IMR-90 (cell line): Measurements from ENCODE around the gene TMEM154. TPM values are rescaled to one million over a fixed set of nuclear protein-coding genes. Genes with fewer than 3 reads are reported as not detected.

Experiments used
- ATAC-seq: fragments of 200-7000 bp; cut with Tn5 transposase; 2 replicates; pipeline ENCODE4 v1.9.1; 2020; ENCODE audit warnings: low read depth, mild to moderate bottlenecking, moderate library complexity
- BruUV-seq: library from RNA; stranded (reverse); fragments of 400-500 nt; replicated peaks from 2 replicates; lab custom pipeline; 2021; lab: Mats Ljungman, UMichigan
- CTCF ChIA-PET: fragments of 300-600 bp; formaldehyde crosslinking; extraction: SDS; loops from one replicate; lab custom pipeline; 2021; ENCODE audit warnings: antibody characterized with exemption; lab: Yijun Ruan, JAX
- POLR2A ChIA-PET: fragments of 300-600 bp; sonication (Branson Sonifier 250); formaldehyde crosslinking; loops from one replicate; lab custom pipeline; 2022; ENCODE audit warnings: antibody characterized with exemption; ENCODE audit not compliant: unreplicated experiment; lab: Charles Lee
- DNase-seq: peaks from one replicate; pipeline ENCODE4 v3.0.0; 2013
- H2AFZ ChIP-seq: replicated peaks from 2 replicates; pipeline ENCODE3; 2013; ENCODE audit warnings: low read length, mild to moderate bottlenecking; ENCODE audit not compliant: poor library complexity
- H2AK5ac ChIP-seq: 2 replicates; pipeline ENCODE4 v1.6.1; 2013; ENCODE audit warnings: low read depth, low read length, inconsistent platforms
- H2AK9ac ChIP-seq: replicated peaks from 2 replicates; pipeline ENCODE3; 2013; ENCODE audit warnings: mild to moderate bottlenecking, low read depth, low read length, moderate library complexity; ENCODE audit not compliant: poor library complexity
- H2BK120ac ChIP-seq: 2 replicates; pipeline ENCODE4 v1.6.1; 2013; ENCODE audit warnings: low read depth, low read length, inconsistent platforms
- H2BK15ac ChIP-seq: 3 replicates; pipeline ENCODE4 v1.6.1; 2013; ENCODE audit warnings: low read depth, low read length, inconsistent platforms
- H2BK20ac ChIP-seq: 2 replicates; pipeline ENCODE4 v1.6.1; 2013; ENCODE audit warnings: low read depth, mild to moderate bottlenecking, inconsistent platforms, low read length, moderate library complexity
- H2BK5ac ChIP-seq: 2 replicates; pipeline ENCODE4 v1.6.1; 2013; ENCODE audit warnings: mild to moderate bottlenecking, low read depth, low read length, inconsistent platforms; ENCODE audit not compliant: poor library complexity, severe bottlenecking
- H3K14ac ChIP-seq: replicated peaks from 2 replicates; pipeline ENCODE4 v1.6.1; 2013; ENCODE audit warnings: low read depth, low read length, inconsistent platforms
- H3K18ac ChIP-seq: 2 replicates; pipeline ENCODE4 v1.6.1; 2013; ENCODE audit warnings: low read depth, low read length, control low read depth
- H3K23ac ChIP-seq: 2 replicates; pipeline ENCODE4 v1.6.1; 2013; ENCODE audit warnings: low read depth, low read length, inconsistent platforms
- H3K27ac ChIP-seq: 2 replicates; pipeline ENCODE4 v1.5.1; 2013; ENCODE audit warnings: mild to moderate bottlenecking, control low read depth, low read length; ENCODE audit not compliant: insufficient read depth
- H3K27me3 ChIP-seq: 2 replicates; pipeline ENCODE4 v1.6.1; 2013; ENCODE audit warnings: low read length; ENCODE audit not compliant: control insufficient read depth, insufficient read depth
- H3K36me3 ChIP-seq: 2 replicates; pipeline ENCODE4 v1.6.1; 2013; ENCODE audit warnings: low read length, mixed read lengths; ENCODE audit not compliant: control insufficient read depth, insufficient read depth
- H3K4ac ChIP-seq: 2 replicates; pipeline ENCODE4 v1.6.1; 2013; ENCODE audit warnings: low read depth, low read length, inconsistent platforms
- H3K4me1 ChIP-seq: 2 replicates; pipeline ENCODE4 v1.6.1; 2013; ENCODE audit warnings: low read length, mixed read lengths; ENCODE audit not compliant: control insufficient read depth, insufficient read depth
- H3K4me2 ChIP-seq: 2 replicates; pipeline ENCODE4 v1.6.1; 2013; ENCODE audit warnings: low read depth, mild to moderate bottlenecking, control low read depth, low read length, moderate library complexity
- H3K4me3 ChIP-seq: 2 replicates; pipeline ENCODE4 v1.5.1; 2013; ENCODE audit warnings: low read depth, mild to moderate bottlenecking, control low read depth, low read length, moderate library complexity; ENCODE audit not compliant: insufficient read depth
- H3K56ac ChIP-seq: 2 replicates; pipeline ENCODE4 v1.6.1; 2013; ENCODE audit warnings: low read length, inconsistent platforms; ENCODE audit not compliant: insufficient read depth; ENCODE audit errors: extremely low read depth
- H3K79me1 ChIP-seq, 2 experiments: 2 replicates each; pipeline ENCODE4 v1.6.1; 2013; ENCODE audit warnings: low read length in 2 of 2, inconsistent platforms in 1 of 2, low read depth in 1 of 2
- H3K9ac ChIP-seq: 2 replicates; pipeline ENCODE4 v1.6.1; 2013; ENCODE audit warnings: low read depth, low read length, control low read depth
- H3K9me1 ChIP-seq: 2 replicates; pipeline ENCODE4 v1.6.1; 2013; ENCODE audit warnings: low read length, inconsistent platforms; ENCODE audit not compliant: insufficient read depth
- H3K9me3 ChIP-seq: 2 replicates; pipeline ENCODE4 v1.6.1; 2013; ENCODE audit warnings: low read length; ENCODE audit not compliant: control insufficient read depth, insufficient read depth
- H4K20me1 ChIP-seq: 2 replicates; pipeline ENCODE4 v1.6.1; 2013; ENCODE audit warnings: low read length, inconsistent platforms; ENCODE audit not compliant: insufficient read depth
- H4K5ac ChIP-seq: 2 replicates; pipeline ENCODE4 v1.6.1; 2013; ENCODE audit warnings: mild to moderate bottlenecking, low read depth, low read length, control low read depth
- H4K8ac ChIP-seq, 2 experiments: 2 replicates each; pipeline ENCODE4 v1.6.1; 2013; ENCODE audit warnings: low read depth in 2 of 2, low read length in 2 of 2, control low read depth in 1 of 2, inconsistent platforms in 1 of 2
- H4K91ac ChIP-seq: 2 replicates; pipeline ENCODE4 v1.6.1; 2013; ENCODE audit warnings: low read depth, low read length, inconsistent platforms; ENCODE audit not compliant: insufficient read depth
- BHLHE40 ChIP-seq: fragments of 150-350 bp; IDR thresholded peaks from 2 replicates; pipeline ENCODE4 v1.6.1; 2016; ENCODE audit warnings: mild to moderate bottlenecking, low read depth, low read length
- CEBPB ChIP-seq: IDR thresholded peaks from 2 replicates; pipeline ENCODE4 v1.6.1; 2012; ENCODE audit warnings: low read depth, low read length, improper control_type of control experiment
- RCOR1 ChIP-seq: IDR thresholded peaks from 2 replicates; pipeline ENCODE4 v1.6.1; 2012; ENCODE audit warnings: mild to moderate bottlenecking, low read length, improper control_type of control experiment; ENCODE audit not compliant: insufficient replicate concordance
- RFX5 ChIP-seq: IDR thresholded peaks from 2 replicates; pipeline ENCODE4 v1.8.0; 2012; ENCODE audit warnings: low read depth, mild to moderate bottlenecking, low read length, moderate library complexity
- WGBS, 2 experiments: methylation state at CpG; one replicate each; pipeline versions ENCODE4 v1.1.5 to v1.1.7; 2013; ENCODE audit warnings: missing lambda C conversion rate in 2 of 2; ENCODE audit not compliant: insufficient read length in 1 of 2; ENCODE audit errors: extremely low coverage in 2 of 2; 5-methylcytosine and 5-hydroxymethylcytosine counted together
- dilution Hi-C: fragments of 300-500 bp; cut with HindIII; formaldehyde crosslinking; loops from one replicate; pipeline ENCODE4 v1.14.3; 2018; ENCODE audit warnings: low sequenced_read_pairs; ENCODE audit not compliant: unreplicated experiment
- in situ Hi-C: fragments of 300-500 bp; cut with MboI; formaldehyde crosslinking; loops from 3 replicates; pipeline ENCODE4 v1.14.3; 2019; ENCODE audit warnings: low sequenced_read_pairs, inconsistent platforms, mixed read lengths
- intact Hi-C: fragments of 100-400 bp; cut with micrococcal nuclease; formaldehyde crosslinking; loops from 2 replicates; pipeline ENCODE4 v1.10.0; 2022
- polyA plus RNA-seq, 3 experiments: library from polyadenylated mRNA; depleted of rRNA; stranded (reverse); fragments of >200 nt; gene quantifications; 2 replicates each; pipeline ENCODE4 v1.2.3, GENCODE V29; 2012; ENCODE audit warnings: low replicate concordance in 1 of 3
- total RNA-seq: library from RNA; depleted of rRNA; stranded (reverse); fragments of >200 nt; gene quantifications from 2 replicates; pipeline ENCODE4 v1.2.3, GENCODE V29; 2012

TMEM154 gene
- total and polyA plus RNA-seq, 2 of the 4 experiments (the other 2 are of a cell fraction): 0.12 to 0.18 TPM

DNA sequence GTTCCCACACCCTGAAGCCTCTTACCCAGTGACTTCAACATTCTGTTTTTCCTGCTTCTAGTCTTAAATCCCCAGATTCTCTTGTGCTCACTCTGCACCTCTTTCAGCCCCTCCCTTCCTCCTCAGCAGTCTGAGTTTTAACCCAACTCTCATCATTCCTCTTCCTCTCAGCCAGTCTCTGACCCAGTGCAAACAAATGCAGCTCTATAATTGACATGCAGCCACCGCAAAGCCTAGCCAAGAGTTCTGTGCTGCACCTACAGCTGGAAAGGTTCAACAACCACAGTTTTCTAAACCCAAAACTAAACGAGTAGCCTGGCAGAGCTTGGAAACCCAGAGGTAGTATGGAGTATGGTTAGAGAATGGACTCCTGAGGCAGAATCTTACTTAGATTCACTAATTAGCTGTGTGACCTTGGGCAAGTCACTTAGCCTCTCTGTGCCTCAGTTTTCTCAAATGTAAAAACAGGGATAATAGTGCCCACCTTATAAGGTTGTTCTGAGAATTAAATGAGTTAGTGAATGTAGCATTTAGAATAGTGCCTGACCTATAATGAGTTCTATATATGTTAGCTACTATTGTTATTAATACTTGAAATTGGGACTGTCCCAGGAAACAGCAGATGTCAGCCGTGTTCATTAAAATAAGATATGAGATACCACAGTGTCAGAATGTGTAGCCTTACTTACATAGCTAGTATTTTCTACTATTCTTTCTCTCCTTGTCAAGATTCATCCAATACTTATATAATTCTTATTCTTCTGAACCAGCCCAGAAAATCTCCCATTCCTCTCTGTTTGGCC lies 3.5 kb downstream of the TMEM154 start:
- Histone ChIP-seq H2AK5ac (no peak overlapping the region), H3K9me1 (no peaks in the 10 kb centered on the region), H3K27ac (no peak overlapping the region), H2BK15ac (no peak overlapping the region), H3K56ac (no peak overlapping the region), H3K9ac (no peak overlapping the region), H3K9me3 (no peaks in the 10 kb centered on the region), H3K23ac (no peak overlapping the region), H3K79me1 (no peaks in the 10 kb centered on the region), H3K27me3 (peaks cover 7% of the 10 kb centered on the region), H2BK120ac (no peak overlapping the region), H4K91ac (no peak overlapping the region), H3K4ac (no peak overlapping the region), H2BK20ac (no peak overlapping the region), H3K14ac (no peak overlapping the region), H3K4me2 (no peak overlapping the region), H3K4me3 (no peak overlapping the region), H4K5ac (no peak overlapping the region), H4K8ac (no peak overlapping the region), H4K20me1 (no peaks in the 10 kb centered on the region), H3K36me3 (no peaks in the 10 kb centered on the region), H2AK9ac (no peak overlapping the region), H3K4me1 (no peaks in the 10 kb centered on the region), H2AFZ (no peak overlapping the region), H2BK5ac (no peak overlapping the region), H3K18ac (no peak overlapping the region)
- in situ Hi-C loops: no loop called here
- ATAC-seq: no peak
- no peak for DNase-seq
- POLR2A ChIA-PET: no interaction called here
- WGBS, 2 experiments: no CpG with 5 or more reads among the region's 3 CpGs
- intact Hi-C loops: no loop called here
- BruUV-seq: no TSS peak
- CTCF ChIA-PET: interaction anchor here (0.6 to 1.2 kb wide), 2 partner anchors 8 to 278 kb away, joined by 4 to 5 read pairs; no protein-coding TSS in a partner anchor
- dilution Hi-C loops: no loop called here
- TF ChIP-seq BHLHE40: no peak
- no peak for TF ChIP-seq RCOR1
- TF ChIP-seq RFX5: no peak
- TF ChIP-seq CEBPB: no peak
